H1 (cell line): ENCODE measurements around the gene TMEM266. TPM values are rescaled to one million over a fixed set of nuclear protein-coding genes. Genes with fewer than 3 reads are reported as not detected.

Source experiments
- BRCA1 ChIP-seq: IDR thresholded peaks from 2 replicates; pipeline ENCODE4 v1.6.1; 2012; ENCODE audit warnings: low read depth, low read length, improper control_type of control experiment
- CBX5 ChIP-seq: fragments of 300-800, 300-1000 bp; sonication (generic); IDR thresholded peaks from 2 replicates; pipeline ENCODE4 v1.7.1; 2016; ENCODE audit warnings: antibody characterized with exemption, low read length, low read depth
- CTCF ChIP-seq, 3 experiments: IDR thresholded peaks; 1 replicate in 2 of 3; 2 replicates in 1 of 3; pipeline versions ENCODE4 v1.5.1 to v1.6.1; 2011; ENCODE audit warnings: low read length in 3 of 3, mild to moderate bottlenecking in 3 of 3, inconsistent platforms in 2 of 3, low read depth in 1 of 3, moderate library complexity in 1 of 3; ENCODE audit not compliant: insufficient read depth in 1 of 3; ENCODE audit errors: control extremely low read depth in 1 of 3
- E2F6 ChIP-seq: IDR thresholded peaks from 2 replicates; pipeline ENCODE4 v1.6.1; 2012; ENCODE audit warnings: inconsistent platforms
- HDAC2 ChIP-seq, 2 experiments: fragments of 300-600 bp in 1 of 2; sonication (generic) in 1 of 2; IDR thresholded peaks; 2 replicates each; pipeline ENCODE4 v1.6.1; 2011 to 2012; ENCODE audit warnings: low read depth in 2 of 2, low read length in 2 of 2, mild to moderate bottlenecking in 2 of 2, moderate library complexity in 2 of 2, borderline replicate concordance in 1 of 2, inconsistent platforms in 1 of 2
- KDM1A ChIP-seq: fragments of 200-600, 300-600 bp; sonication (generic); IDR thresholded peaks from 2 replicates; pipeline ENCODE4 v1.7.1; 2016; ENCODE audit warnings: mild to moderate bottlenecking, low read length, borderline replicate concordance
- NANOG ChIP-seq: IDR thresholded peaks from 2 replicates; pipeline ENCODE4 v1.6.1; 2011; ENCODE audit warnings: low read length, low read depth, mild to moderate bottlenecking, inconsistent platforms; ENCODE audit not compliant: insufficient read depth, poor library complexity, severe bottlenecking
- NRF1 ChIP-seq: IDR thresholded peaks from 2 replicates; pipeline ENCODE4 v1.6.1; 2011; ENCODE audit warnings: mild to moderate bottlenecking, low read depth, low read length, improper control_type of control experiment
- POU5F1 ChIP-seq: IDR thresholded peaks from 2 replicates; pipeline ENCODE4 v1.6.1; 2011; ENCODE audit warnings: low read depth, mild to moderate bottlenecking, low read length, moderate library complexity
- polyA plus RNA-seq, 7 experiments: library from polyadenylated mRNA; depleted of rRNA in 3 of 7; stranded (reverse) in 5 of 7; unstranded in 2 of 7; fragments of >200 nt in 5 of 7; fragments of 200-250 nt in 2 of 7; gene quantifications; 1 replicate in 5 of 7; 2 replicates in 1 of 7; 4 replicates in 1 of 7; pipeline versions ENCODE4 v1.2.1 to v1.2.3, GENCODE V29; 2011 to 2013; ENCODE audit warnings: missing spikeins in 2 of 7, mixed read lengths in 2 of 7
- total RNA-seq: library from RNA; stranded (reverse); fragmentation: NEBNext Ultra II Directional; extraction: Animal tissue kit (Norgen Biotek cat#: 25700); gene quantifications from 2 replicates; pipeline ENCODE4 v1.2.1, GENCODE V29; 2021

The TMEM266 gene
- total and polyA plus RNA-seq, 2 of the 8 experiments (the other 6 are each of a cell fraction or from before 2014, with no cell fraction given): 2.6 TPM

- TF ChIP-seq CBX5 (no peak), HDAC2 (IDR thresholded peaks at IDR 0.05; ENCODE audit: borderline replicate concordance in 1 of 2, low read depth in 2 of 2, low read length in 2 of 2) (no peak), CTCF (IDR thresholded peaks at IDR 0.05; ENCODE audit: control extremely low read depth in 1 of 3, insufficient read depth in 1 of 3, low read depth in 1 of 3, low read length in 3 of 3) (no peak), KDM1A (no peak), NANOG (no peak), NRF1 (no peak), BRCA1 (no peak), POU5F1 (no peak), E2F6 (no peak)
These were observed 146.7 kb downstream of the TMEM266 start (continued) for GRCh38 chr15:76206325-76206976.
